Fibroblast of pulmonary artery (primary cell): ENCODE data around the gene MEIS3.

ENCODE experiments used
- DNase-seq: peaks from one replicate; pipeline ENCODE4 v3.0.0-alpha.2; 2010; ENCODE audit warnings: low read depth
- H3K4me3 ChIP-seq: replicated peaks from 2 replicates; pipeline ENCODE4 v1.5.1; 2011; ENCODE audit warnings: low read depth, mild to moderate bottlenecking, control low read depth, low read length, moderate library complexity
- TF ChIP-seq, protein P1 (sequence below): IDR thresholded peaks from 2 replicates; pipeline ENCODE4 v1.5.1; 2011; ENCODE audit warnings: mild to moderate bottlenecking, control low read depth, low read length, inconsistent platforms; ENCODE audit errors: missing control alignments

The MEIS3 gene

GRCh38 chr19:47429140-47429793, 9.9 kb upstream of the MEIS3 start:
- no peak for DNase-seq
- TF ChIP-seq, protein P1, sequence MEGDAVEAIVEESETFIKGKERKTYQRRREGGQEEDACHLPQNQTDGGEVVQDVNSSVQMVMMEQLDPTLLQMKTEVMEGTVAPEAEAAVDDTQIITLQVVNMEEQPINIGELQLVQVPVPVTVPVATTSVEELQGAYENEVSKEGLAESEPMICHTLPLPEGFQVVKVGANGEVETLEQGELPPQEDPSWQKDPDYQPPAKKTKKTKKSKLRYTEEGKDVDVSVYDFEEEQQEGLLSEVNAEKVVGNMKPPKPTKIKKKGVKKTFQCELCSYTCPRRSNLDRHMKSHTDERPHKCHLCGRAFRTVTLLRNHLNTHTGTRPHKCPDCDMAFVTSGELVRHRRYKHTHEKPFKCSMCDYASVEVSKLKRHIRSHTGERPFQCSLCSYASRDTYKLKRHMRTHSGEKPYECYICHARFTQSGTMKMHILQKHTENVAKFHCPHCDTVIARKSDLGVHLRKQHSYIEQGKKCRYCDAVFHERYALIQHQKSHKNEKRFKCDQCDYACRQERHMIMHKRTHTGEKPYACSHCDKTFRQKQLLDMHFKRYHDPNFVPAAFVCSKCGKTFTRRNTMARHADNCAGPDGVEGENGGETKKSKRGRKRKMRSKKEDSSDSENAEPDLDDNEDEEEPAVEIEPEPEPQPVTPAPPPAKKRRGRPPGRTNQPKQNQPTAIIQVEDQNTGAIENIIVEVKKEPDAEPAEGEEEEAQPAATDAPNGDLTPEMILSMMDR: no peak
- H3K4me3 ChIP-seq: no peak overlapping the region

DNA sequence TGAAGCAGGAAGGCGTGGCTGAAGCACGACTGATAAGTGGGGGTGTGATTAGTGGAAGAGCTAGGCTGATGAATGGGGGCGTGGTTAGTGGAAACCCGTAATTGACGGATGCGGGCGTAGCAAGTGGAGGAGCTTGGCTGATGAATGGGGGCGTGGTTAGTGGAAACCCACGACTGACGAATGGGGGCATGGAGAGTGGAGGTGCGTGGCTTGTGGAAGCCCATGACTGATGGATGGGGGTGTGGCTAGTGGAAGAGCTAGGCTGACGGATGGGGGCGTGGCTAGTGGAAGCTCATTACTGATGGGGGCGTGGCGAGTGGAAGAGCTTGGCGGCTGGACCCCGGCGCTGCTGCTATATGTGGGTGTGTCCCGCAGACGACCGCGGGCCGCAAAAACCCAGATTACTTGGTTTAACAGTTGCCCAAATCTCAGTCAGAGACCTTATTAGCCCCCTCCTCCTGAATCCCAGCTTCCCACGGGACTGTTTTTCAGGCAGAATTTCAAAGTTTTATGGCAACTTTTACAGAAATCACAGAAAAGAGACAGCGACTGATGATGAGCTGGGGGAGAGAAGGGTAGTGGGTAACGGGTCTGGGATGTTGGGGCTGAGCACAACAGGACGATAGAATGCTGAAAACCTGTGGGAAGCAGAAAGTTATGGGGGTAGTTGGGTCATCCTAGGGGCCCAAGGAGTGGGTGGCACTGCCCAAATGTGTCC, 9.0 kb upstream of the MEIS3 start:
- peak overlapping the region; percentile 42 for H3K4me3 ChIP-seq
- TF ChIP-seq, protein P1: no peak
- peak; percentile 99 for DNase-seq

GRCh38 chr19:47427241-47428176, 8.2 kb upstream of the MEIS3 start:
- peak; percentile 61 for DNase-seq
- H3K4me3 ChIP-seq: no peak overlapping the region
- TF ChIP-seq, protein P1: peak; percentile 94

GRCh38 chr19:47423203-47423882, 4.0 kb upstream of the MEIS3 start:
- TF ChIP-seq, protein P1: no peak
- no peak overlapping the region for H3K4me3 ChIP-seq
- DNase-seq: no peak

GRCh38 chr19:47422417-47423163, 3.3 kb upstream of the MEIS3 start:
- H3K4me3 ChIP-seq: no peak overlapping the region
- DNase-seq: no peak
- TF ChIP-seq, protein P1: no peak

DNA sequence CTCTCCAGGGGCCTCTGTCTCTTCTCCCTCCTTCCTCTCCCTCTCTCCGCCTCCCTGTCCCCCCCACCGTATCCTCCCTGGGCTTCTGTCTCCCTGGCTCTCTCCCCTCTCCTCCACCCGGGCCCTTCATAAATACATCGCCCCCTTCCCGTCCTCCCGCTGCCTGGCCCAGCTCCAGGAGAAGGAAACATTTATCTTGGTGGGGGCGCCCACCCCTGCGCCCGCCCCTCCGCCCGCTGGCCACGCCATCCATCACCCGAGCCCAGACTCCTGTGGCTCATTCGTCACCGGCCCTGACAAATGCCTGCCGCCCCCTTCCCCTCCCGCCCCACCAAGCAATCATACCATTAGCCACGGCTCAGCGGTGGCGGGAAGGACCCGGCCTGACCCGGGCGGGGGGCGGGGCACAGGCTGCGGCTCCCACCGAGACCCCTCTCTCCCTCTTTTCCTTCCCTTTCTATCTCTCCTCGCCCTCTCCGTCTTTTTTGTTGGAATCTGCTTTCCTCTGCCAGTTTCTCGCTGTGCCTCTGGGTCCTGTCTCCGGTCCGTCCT, 2.6 kb upstream of the MEIS3 start:
- H3K4me3 ChIP-seq: no peak overlapping the region
- no peak for DNase-seq
- TF ChIP-seq, protein P1: no peak
